GM23338 (cell line): ENCODE data around the gene ST6GALNAC3. TPM values are rescaled to one million over a fixed set of nuclear protein-coding genes. Genes with fewer than 3 reads are reported as not detected.

ENCODE experiments used
- ATAC-seq: fragments of 200-7000 bp; cut with Tn5 transposase; 3 replicates; pipeline ENCODE4 v1.9.1; 2020
- DNase-seq: peaks from one replicate; pipeline ENCODE4 v3.0.0-alpha.2; 2015; ENCODE audit warnings: low spot score
- H2AFZ ChIP-seq: fragments of 200-600 bp; sonication (generic); 2 replicates; pipeline ENCODE4 v1.8.0; 2016; ENCODE audit warnings: antibody characterized with exemption, mild to moderate bottlenecking, moderate library complexity
- H3F3A ChIP-seq: fragments of 200-600 bp; sonication (generic); replicated peaks from 2 replicates; pipeline ENCODE4 v1.8.0; 2017; ENCODE audit warnings: antibody characterized with exemption, mixed run types, low read depth
- H3K27ac ChIP-seq: fragments of 200-600 bp; sonication (generic); 2 replicates; pipeline ENCODE4 v1.6.1; 2016; ENCODE audit warnings: low read depth
- H3K27me3 ChIP-seq: fragments of 200-600 bp; sonication (generic); 2 replicates; pipeline ENCODE4 v1.8.0; 2016; ENCODE audit warnings: mild to moderate bottlenecking, mixed run types, moderate library complexity; ENCODE audit not compliant: insufficient read depth
- H3K36me3 ChIP-seq: fragments of 200-600 bp; sonication (generic); 2 replicates; pipeline ENCODE4 v1.8.0; 2016; ENCODE audit warnings: mild to moderate bottlenecking; ENCODE audit not compliant: insufficient read depth
- H3K4me1 ChIP-seq: fragments of 200-600 bp; sonication (generic); 2 replicates; pipeline ENCODE4 v1.8.0; 2016; ENCODE audit warnings: mild to moderate bottlenecking, moderate library complexity; ENCODE audit not compliant: insufficient read depth
- H3K4me2 ChIP-seq: fragments of 200-600 bp; sonication (generic); 2 replicates; pipeline ENCODE4 v1.7.1; 2017; ENCODE audit warnings: mixed run types
- H3K4me3 ChIP-seq: fragments of 200-600 bp; sonication (generic); 2 replicates; pipeline ENCODE4 v1.6.1; 2016; ENCODE audit warnings: mixed run types
- H3K79me2 ChIP-seq: fragments of 200-600 bp; sonication (generic); replicated peaks from 2 replicates; pipeline ENCODE4 v1.8.0; 2017; ENCODE audit warnings: mild to moderate bottlenecking; ENCODE audit not compliant: insufficient read depth
- H3K9me2 ChIP-seq: fragments of 200-600 bp; sonication (generic); 2 replicates; pipeline ENCODE4 v1.8.0; 2017; ENCODE audit not compliant: insufficient read depth
- H4K20me1 ChIP-seq: fragments of 200-600 bp; sonication (generic); replicated peaks from 2 replicates; pipeline ENCODE4 v1.8.0; 2017; ENCODE audit warnings: mild to moderate bottlenecking; ENCODE audit not compliant: insufficient read depth
- H3K27ac Mint-ChIP-seq: 2 replicates; pipeline ENCODE4 v1.8.0; 2020; ENCODE audit warnings: inconsistent platforms, mild to moderate bottlenecking, moderate library complexity, mixed read lengths
- H3K27me3 Mint-ChIP-seq: 3 replicates; pipeline ENCODE4 v1.8.0; 2022; ENCODE audit warnings: low read depth, mild to moderate bottlenecking, moderate library complexity, mixed read lengths, inconsistent platforms; ENCODE audit not compliant: insufficient read depth, poor library complexity
- H3K36me3 Mint-ChIP-seq: 3 replicates; pipeline ENCODE4 v1.8.0; 2021; ENCODE audit warnings: low read depth, mild to moderate bottlenecking, inconsistent platforms, moderate library complexity, mixed read lengths
- H3K4me1 Mint-ChIP-seq: 3 replicates; pipeline ENCODE4 v1.8.0; 2020; ENCODE audit warnings: mild to moderate bottlenecking, inconsistent platforms, mixed read lengths
- H3K4me3 Mint-ChIP-seq: 3 replicates; pipeline ENCODE4 v1.8.0; 2021; ENCODE audit warnings: moderate library complexity, mild to moderate bottlenecking, inconsistent platforms, mixed read lengths
- H3K9me3 Mint-ChIP-seq: 3 replicates; pipeline ENCODE4 v1.8.0; 2020; ENCODE audit warnings: moderate library complexity, mild to moderate bottlenecking, inconsistent platforms, mixed read lengths
- CREB1 ChIP-seq: fragments of 250-450 bp; sonication (Bioruptor Pico); IDR thresholded peaks from 2 replicates; pipeline ENCODE4 v1.5.0; 2020; ENCODE audit warnings: low read depth, mild to moderate bottlenecking, moderate library complexity
- EZH2 ChIP-seq: fragments of 200-600 bp; sonication (generic); IDR thresholded peaks from one replicate; pipeline ENCODE4 v1.8.0; 2017; ENCODE audit warnings: antibody characterized with exemption, mild to moderate bottlenecking, low read depth; ENCODE audit not compliant: unreplicated experiment
- EZH2phosphoT487 ChIP-seq: fragments of 200-600 bp; sonication (generic); IDR thresholded peaks from one replicate; pipeline ENCODE4 v1.8.1; 2018; ENCODE audit warnings: antibody characterized with exemption; ENCODE audit not compliant: unreplicated experiment
- JUNB ChIP-seq: IDR thresholded peaks from one replicate; pipeline ENCODE4 v1.6.1; 2016; ENCODE audit warnings: antibody characterized with exemption; ENCODE audit not compliant: unreplicated experiment
- NANOG ChIP-seq: IDR thresholded peaks from 2 replicates; pipeline ENCODE4 v1.6.1; 2016; ENCODE audit warnings: antibody characterized with exemption, borderline replicate concordance
- POLR2AphosphoS5 ChIP-seq: IDR thresholded peaks from 2 replicates; pipeline ENCODE4 v1.6.1; 2016; ENCODE audit warnings: antibody characterized with exemption, low read depth
- STAT1 ChIP-seq: IDR thresholded peaks from one replicate; pipeline ENCODE4 v1.6.1; 2016; ENCODE audit warnings: antibody characterized with exemption; ENCODE audit not compliant: unreplicated experiment
- ZNF331 ChIP-seq: fragments of 250-450 bp; sonication (Bioruptor Pico); IDR thresholded peaks from 2 replicates; pipeline ENCODE4 v1.5.0; 2020; ENCODE audit warnings: low read depth, mild to moderate bottlenecking, moderate library complexity
- ZNF462 ChIP-seq: fragments of 250-450 bp; sonication (Bioruptor Pico); IDR thresholded peaks from 2 replicates; pipeline ENCODE4 v1.5.0; 2020; ENCODE audit warnings: mild to moderate bottlenecking, moderate library complexity
- polyA plus RNA-seq: library from polyadenylated mRNA; unstranded; fragments of >200 nt; fragmentation: Nextera tagmentation; extraction: Ambion mirVana; gene quantifications from 2 replicates; pipeline ENCODE4 v1.2.1, GENCODE V29; 2016
- total RNA-seq: library from RNA; depleted of rRNA; stranded (reverse); fragments of >200 nt; shearing (Covaris generic); gene quantifications from 2 replicates; pipeline ENCODE4 v1.2.3, GENCODE V29; 2014
- TF ChIP-seq, protein P1 (sequence below), 2 experiments: fragments of 200-600 bp in 1 of 2; sonication (generic) in 1 of 2; conservative IDR thresholded peaks; 2 replicates each; pipeline versions ENCODE4 v1.5.1 to v1.6.1; 2016 to 2017; ENCODE audit warnings: antibody characterized with exemption in 2 of 2, low read depth in 2 of 2, mild to moderate bottlenecking in 2 of 2, moderate library complexity in 1 of 2
- TF ChIP-seq, protein P2 (sequence below): IDR thresholded peaks from one replicate; pipeline ENCODE4 v1.6.1; 2018; ENCODE audit warnings: antibody characterized with exemption; ENCODE audit not compliant: unreplicated experiment
- TF ChIP-seq, protein P3 (sequence below): IDR thresholded peaks from 2 replicates; pipeline ENCODE4 v1.6.1; 2016; ENCODE audit warnings: antibody characterized with exemption

Gene ST6GALNAC3
- total and polyA plus RNA-seq, 2 experiments from 2014 or later = 4.7 to 11.6 TPM

DNA sequence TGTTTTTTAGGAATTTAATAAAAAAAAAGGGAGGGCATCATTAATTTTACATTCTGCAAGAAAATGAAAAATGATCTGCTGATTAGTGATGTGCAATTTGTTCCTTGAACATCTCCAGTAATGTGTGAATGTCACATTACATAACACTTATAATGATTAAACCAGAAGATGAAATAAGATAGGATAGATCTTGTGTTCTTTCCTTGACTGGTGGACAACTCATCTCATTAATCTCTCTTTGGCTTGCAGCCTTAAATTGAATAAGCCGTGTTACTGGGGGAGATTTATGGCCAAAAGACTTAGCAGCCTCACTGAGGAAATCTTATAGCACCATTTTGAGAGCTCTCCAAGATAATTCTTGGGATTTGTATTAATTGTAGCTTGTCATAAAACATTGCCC is 217.2 kb downstream of the ST6GALNAC3 start (continued):
- TF ChIP-seq STAT1 (no peak), JUNB (no peak), EZH2phosphoT487 (no peak)

DNA sequence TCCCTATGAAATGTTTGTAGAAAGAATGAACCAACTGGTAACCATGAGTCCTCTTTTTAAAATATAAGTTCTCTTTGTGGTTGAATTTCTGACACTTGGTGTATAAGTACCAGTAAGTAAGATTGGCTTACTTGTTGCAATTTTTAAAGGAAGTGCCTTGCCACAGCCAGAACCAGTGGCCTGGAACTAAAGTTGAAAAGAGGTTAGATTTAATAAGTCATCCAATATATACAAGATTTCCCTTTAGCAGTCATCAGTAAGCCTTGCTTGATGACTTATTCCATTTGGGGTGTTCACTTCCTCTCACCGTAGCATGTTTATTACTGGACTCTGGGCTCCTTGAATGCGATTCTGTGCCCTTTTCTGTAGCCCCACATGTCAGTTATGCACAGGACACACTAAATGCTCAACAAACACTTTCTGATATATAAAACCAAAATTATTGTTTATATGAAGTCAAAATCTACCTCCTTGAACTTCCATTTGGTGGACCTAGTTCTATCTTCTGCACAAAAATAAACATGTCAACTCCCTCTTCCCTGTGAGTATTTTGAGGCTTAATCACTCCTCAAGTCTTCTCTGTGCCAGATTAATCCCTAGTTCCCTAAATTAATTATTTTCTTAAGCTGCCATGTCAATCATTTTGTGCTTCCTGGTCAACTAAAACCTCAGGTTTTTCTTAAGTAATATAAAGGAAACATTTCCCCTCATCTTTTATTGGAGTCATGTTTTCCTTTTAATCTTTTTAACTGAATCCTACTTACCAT is 218.1 kb downstream of the ST6GALNAC3 start:
- Histone ChIP-seq H3K36me3 (no peaks in the 10 kb centered on the region), H3K79me2 (no peaks in the 10 kb centered on the region), H3K4me3 (no peak overlapping the region), H3K4me1 (peaks cover 45% of the 10 kb centered on the region), H3K4me2 (no peak overlapping the region; the same call in 1 of the 2 replicates), H3K27ac (no peak overlapping the region), H3K27me3 (no peaks in the 10 kb centered on the region), H3K9me2 (no peaks in the 10 kb centered on the region), H4K20me1 (no peaks in the 10 kb centered on the region), H2AFZ (no peak overlapping the region), H3F3A (no peaks in the 10 kb centered on the region)
- no peaks in the 10 kb centered on the region for H3K9me3 Mint-ChIP-seq
- peaks cover 3% of the 10 kb centered on the region for H3K27me3 Mint-ChIP-seq
- no peak for DNase-seq
- H3K4me1 Mint-ChIP-seq = peaks cover 69% of the 10 kb centered on the region
- no peaks in the 10 kb centered on the region for H3K36me3 Mint-ChIP-seq
- H3K27ac Mint-ChIP-seq = no peak overlapping the region
- no peak overlapping the region for H3K4me3 Mint-ChIP-seq
- no peak for ATAC-seq
- TF ChIP-seq, protein P1, sequence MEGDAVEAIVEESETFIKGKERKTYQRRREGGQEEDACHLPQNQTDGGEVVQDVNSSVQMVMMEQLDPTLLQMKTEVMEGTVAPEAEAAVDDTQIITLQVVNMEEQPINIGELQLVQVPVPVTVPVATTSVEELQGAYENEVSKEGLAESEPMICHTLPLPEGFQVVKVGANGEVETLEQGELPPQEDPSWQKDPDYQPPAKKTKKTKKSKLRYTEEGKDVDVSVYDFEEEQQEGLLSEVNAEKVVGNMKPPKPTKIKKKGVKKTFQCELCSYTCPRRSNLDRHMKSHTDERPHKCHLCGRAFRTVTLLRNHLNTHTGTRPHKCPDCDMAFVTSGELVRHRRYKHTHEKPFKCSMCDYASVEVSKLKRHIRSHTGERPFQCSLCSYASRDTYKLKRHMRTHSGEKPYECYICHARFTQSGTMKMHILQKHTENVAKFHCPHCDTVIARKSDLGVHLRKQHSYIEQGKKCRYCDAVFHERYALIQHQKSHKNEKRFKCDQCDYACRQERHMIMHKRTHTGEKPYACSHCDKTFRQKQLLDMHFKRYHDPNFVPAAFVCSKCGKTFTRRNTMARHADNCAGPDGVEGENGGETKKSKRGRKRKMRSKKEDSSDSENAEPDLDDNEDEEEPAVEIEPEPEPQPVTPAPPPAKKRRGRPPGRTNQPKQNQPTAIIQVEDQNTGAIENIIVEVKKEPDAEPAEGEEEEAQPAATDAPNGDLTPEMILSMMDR (conservative IDR thresholded peaks at IDR 0.05; ENCODE audit: low read depth in 2 of 2) = no peak
- TF ChIP-seq ZNF462 = no peak
- TF ChIP-seq, protein P2, sequence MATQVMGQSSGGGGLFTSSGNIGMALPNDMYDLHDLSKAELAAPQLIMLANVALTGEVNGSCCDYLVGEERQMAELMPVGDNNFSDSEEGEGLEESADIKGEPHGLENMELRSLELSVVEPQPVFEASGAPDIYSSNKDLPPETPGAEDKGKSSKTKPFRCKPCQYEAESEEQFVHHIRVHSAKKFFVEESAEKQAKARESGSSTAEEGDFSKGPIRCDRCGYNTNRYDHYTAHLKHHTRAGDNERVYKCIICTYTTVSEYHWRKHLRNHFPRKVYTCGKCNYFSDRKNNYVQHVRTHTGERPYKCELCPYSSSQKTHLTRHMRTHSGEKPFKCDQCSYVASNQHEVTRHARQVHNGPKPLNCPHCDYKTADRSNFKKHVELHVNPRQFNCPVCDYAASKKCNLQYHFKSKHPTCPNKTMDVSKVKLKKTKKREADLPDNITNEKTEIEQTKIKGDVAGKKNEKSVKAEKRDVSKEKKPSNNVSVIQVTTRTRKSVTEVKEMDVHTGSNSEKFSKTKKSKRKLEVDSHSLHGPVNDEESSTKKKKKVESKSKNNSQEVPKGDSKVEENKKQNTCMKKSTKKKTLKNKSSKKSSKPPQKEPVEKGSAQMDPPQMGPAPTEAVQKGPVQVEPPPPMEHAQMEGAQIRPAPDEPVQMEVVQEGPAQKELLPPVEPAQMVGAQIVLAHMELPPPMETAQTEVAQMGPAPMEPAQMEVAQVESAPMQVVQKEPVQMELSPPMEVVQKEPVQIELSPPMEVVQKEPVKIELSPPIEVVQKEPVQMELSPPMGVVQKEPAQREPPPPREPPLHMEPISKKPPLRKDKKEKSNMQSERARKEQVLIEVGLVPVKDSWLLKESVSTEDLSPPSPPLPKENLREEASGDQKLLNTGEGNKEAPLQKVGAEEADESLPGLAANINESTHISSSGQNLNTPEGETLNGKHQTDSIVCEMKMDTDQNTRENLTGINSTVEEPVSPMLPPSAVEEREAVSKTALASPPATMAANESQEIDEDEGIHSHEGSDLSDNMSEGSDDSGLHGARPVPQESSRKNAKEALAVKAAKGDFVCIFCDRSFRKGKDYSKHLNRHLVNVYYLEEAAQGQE = no peak
- no peak for TF ChIP-seq NANOG
- no peak for TF ChIP-seq CREB1
- TF ChIP-seq EZH2 = no peak
- TF ChIP-seq JUNB = no peak
- TF ChIP-seq EZH2phosphoT487 = no peak
- TF ChIP-seq, protein P3, sequence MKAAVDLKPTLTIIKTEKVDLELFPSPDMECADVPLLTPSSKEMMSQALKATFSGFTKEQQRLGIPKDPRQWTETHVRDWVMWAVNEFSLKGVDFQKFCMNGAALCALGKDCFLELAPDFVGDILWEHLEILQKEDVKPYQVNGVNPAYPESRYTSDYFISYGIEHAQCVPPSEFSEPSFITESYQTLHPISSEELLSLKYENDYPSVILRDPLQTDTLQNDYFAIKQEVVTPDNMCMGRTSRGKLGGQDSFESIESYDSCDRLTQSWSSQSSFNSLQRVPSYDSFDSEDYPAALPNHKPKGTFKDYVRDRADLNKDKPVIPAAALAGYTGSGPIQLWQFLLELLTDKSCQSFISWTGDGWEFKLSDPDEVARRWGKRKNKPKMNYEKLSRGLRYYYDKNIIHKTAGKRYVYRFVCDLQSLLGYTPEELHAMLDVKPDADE = no peak
- no peak for TF ChIP-seq POLR2AphosphoS5
- TF ChIP-seq ZNF331 (CRISPR knock-in tag) = no peak
